Measurements from ENCODE around the gene TXNDC12. TPM values are rescaled to one million over a fixed set of nuclear protein-coding genes. Genes with fewer than 3 reads are reported as not detected.
A peak's percentile ranks its signal among the peaks of the same experiment; 100 is the strongest.

The TXNDC12 gene
- total RNA-seq, 1 experiment from 2014 or later: 77.5 TPM

DNA sequence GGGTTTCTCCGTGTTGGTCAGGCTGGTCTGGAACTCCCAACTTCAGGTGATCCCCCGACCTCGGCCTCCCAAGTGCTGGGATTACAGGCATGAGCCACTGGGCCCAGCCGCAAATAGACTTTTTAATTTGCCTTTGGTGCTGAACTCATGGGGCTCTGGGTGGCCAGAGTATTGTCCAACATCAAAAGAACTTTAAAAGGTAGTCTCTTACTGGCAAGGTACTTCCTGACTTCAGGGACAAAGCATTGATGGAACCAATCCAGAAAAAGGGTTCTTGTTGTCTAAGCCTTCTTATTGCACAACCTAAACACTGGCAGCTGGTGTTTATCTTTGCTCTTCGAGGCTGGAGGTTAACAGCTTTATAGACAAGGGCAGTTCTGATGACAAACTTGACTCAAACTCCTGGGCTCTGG, 17.6 kb downstream of the TXNDC12 start:
- in situ Hi-C loops (cut with HindIII; ENCODE audit: low pct_unique_long_range_greater_than_20kb, low sequenced_read_pairs): no loop called here
- ATAC-seq: no peak
- no TSS peak for BruUV-seq (replicated peaks)
- intact Hi-C loops (cut with micrococcal nuclease; ENCODE audit: unreplicated experiment): no loop called here
- Histone ChIP-seq H3K9me3 (ENCODE audit: control insufficient read depth, insufficient read depth, low read depth, low read length) (no peaks in the 10 kb centered on the region), H3K27ac (ENCODE audit: low read length) (no peak overlapping the region), H3K4me1 (ENCODE audit: control insufficient read depth, insufficient read depth, low read length) (peaks cover 7% of the 10 kb centered on the region), H3K27me3 (ENCODE audit: control insufficient read depth, insufficient read depth, low read length) (no peaks in the 10 kb centered on the region), H3K36me3 (ENCODE audit: control insufficient read depth, insufficient read depth, low read length) (no peaks in the 10 kb centered on the region; the same call in none of the 2 replicates), H3K4me3 (ENCODE audit: low read depth in 2 of 2, low read length in 2 of 2) (no peak overlapping the region)
- TF ChIP-seq, protein P1, sequence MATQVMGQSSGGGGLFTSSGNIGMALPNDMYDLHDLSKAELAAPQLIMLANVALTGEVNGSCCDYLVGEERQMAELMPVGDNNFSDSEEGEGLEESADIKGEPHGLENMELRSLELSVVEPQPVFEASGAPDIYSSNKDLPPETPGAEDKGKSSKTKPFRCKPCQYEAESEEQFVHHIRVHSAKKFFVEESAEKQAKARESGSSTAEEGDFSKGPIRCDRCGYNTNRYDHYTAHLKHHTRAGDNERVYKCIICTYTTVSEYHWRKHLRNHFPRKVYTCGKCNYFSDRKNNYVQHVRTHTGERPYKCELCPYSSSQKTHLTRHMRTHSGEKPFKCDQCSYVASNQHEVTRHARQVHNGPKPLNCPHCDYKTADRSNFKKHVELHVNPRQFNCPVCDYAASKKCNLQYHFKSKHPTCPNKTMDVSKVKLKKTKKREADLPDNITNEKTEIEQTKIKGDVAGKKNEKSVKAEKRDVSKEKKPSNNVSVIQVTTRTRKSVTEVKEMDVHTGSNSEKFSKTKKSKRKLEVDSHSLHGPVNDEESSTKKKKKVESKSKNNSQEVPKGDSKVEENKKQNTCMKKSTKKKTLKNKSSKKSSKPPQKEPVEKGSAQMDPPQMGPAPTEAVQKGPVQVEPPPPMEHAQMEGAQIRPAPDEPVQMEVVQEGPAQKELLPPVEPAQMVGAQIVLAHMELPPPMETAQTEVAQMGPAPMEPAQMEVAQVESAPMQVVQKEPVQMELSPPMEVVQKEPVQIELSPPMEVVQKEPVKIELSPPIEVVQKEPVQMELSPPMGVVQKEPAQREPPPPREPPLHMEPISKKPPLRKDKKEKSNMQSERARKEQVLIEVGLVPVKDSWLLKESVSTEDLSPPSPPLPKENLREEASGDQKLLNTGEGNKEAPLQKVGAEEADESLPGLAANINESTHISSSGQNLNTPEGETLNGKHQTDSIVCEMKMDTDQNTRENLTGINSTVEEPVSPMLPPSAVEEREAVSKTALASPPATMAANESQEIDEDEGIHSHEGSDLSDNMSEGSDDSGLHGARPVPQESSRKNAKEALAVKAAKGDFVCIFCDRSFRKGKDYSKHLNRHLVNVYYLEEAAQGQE (IDR thresholded peaks at IDR 0.05; ENCODE audit: insufficient read depth in 1 of 2, low read depth in 2 of 2, low read length in 1 of 2): no peak
- TF ChIP-seq SIN3A (IDR thresholded peaks at IDR 0.05; ENCODE audit: borderline replicate concordance, insufficient read depth, low read depth, low read length): no peak
- no peak for TF ChIP-seq POLR2AphosphoS5 (IDR thresholded peaks at IDR 0.05; ENCODE audit: low read depth, low read length)
- no peak for TF ChIP-seq CTCF (IDR thresholded peaks at IDR 0.05)
- TF ChIP-seq TCF7L2 (IDR thresholded peaks at IDR 0.05; ENCODE audit: low read depth, low read length): no peak
- POLR2A ChIA-PET: no interaction called here
- DNase-seq (ENCODE audit: low read depth, low spot score): no peak
- CTCF ChIA-PET: no interaction called here

GRCh38 chr1:52034050-52034384, 21.0 kb downstream of the TXNDC12 start:
- TF ChIP-seq SIN3A (IDR thresholded peaks at IDR 0.05; ENCODE audit: borderline replicate concordance, insufficient read depth, low read depth, low read length): no peak
- no peak for TF ChIP-seq TCF7L2 (IDR thresholded peaks at IDR 0.05; ENCODE audit: low read depth, low read length)
- TF ChIP-seq CTCF (IDR thresholded peaks at IDR 0.05): no peak
- TF ChIP-seq, protein P1 (IDR thresholded peaks at IDR 0.05; ENCODE audit: insufficient read depth in 1 of 2, low read depth in 2 of 2, low read length in 1 of 2): no peak
- TF ChIP-seq POLR2AphosphoS5 (IDR thresholded peaks at IDR 0.05; ENCODE audit: low read depth, low read length): no peak
- no peak for ATAC-seq
- H3K4me3 ChIP-seq (ENCODE audit: low read depth in 2 of 2, low read length in 2 of 2): peak overlapping the region; percentile 73 to 92
- H3K27me3 ChIP-seq (ENCODE audit: control insufficient read depth, insufficient read depth, low read length): no peaks in the 10 kb centered on the region
- intact Hi-C loops (cut with micrococcal nuclease; ENCODE audit: unreplicated experiment): no loop called here
- no TSS peak for BruUV-seq (replicated peaks)
- DNase-seq (ENCODE audit: low read depth, low spot score): no peak
- ChIA-PET POLR2A (interaction anchor here (0.7 kb wide), 1 partner anchor 17 kb away, joined by 3 read pairs; no protein-coding TSS in a partner anchor), CTCF (no interaction called here)
- H3K9me3 ChIP-seq (ENCODE audit: control insufficient read depth, insufficient read depth, low read depth, low read length): no peaks in the 10 kb centered on the region
- H3K36me3 ChIP-seq (ENCODE audit: control insufficient read depth, insufficient read depth, low read length): no peaks in the 10 kb centered on the region; the same call in 1 of the 2 replicates
- peak overlapping the region; percentile 87 for H3K27ac ChIP-seq (ENCODE audit: low read length)
- peaks cover 12% of the 10 kb centered on the region for H3K4me1 ChIP-seq (ENCODE audit: control insufficient read depth, insufficient read depth, low read length)
- in situ Hi-C loops (cut with HindIII; ENCODE audit: low pct_unique_long_range_greater_than_20kb, low sequenced_read_pairs): no loop called here
